GM12864 (cell line): ENCODE data around the gene AGT.

Source experiments
- DNase-seq: peaks from one replicate; pipeline ENCODE4 v3.0.0-alpha.2; 2011; ENCODE audit warnings: low read depth
- H3K4me3 ChIP-seq: 2 replicates; pipeline ENCODE4 v1.5.1; 2011; ENCODE audit warnings: mild to moderate bottlenecking, low read depth, low read length, control low read depth
- TF ChIP-seq, protein P1 (sequence below): IDR thresholded peaks from 2 replicates; pipeline ENCODE4 v1.5.1; 2011; ENCODE audit warnings: low read depth, mild to moderate bottlenecking, moderate library complexity, low read length, control low read depth, inconsistent platforms; ENCODE audit errors: missing control alignments

The AGT gene

DNA sequence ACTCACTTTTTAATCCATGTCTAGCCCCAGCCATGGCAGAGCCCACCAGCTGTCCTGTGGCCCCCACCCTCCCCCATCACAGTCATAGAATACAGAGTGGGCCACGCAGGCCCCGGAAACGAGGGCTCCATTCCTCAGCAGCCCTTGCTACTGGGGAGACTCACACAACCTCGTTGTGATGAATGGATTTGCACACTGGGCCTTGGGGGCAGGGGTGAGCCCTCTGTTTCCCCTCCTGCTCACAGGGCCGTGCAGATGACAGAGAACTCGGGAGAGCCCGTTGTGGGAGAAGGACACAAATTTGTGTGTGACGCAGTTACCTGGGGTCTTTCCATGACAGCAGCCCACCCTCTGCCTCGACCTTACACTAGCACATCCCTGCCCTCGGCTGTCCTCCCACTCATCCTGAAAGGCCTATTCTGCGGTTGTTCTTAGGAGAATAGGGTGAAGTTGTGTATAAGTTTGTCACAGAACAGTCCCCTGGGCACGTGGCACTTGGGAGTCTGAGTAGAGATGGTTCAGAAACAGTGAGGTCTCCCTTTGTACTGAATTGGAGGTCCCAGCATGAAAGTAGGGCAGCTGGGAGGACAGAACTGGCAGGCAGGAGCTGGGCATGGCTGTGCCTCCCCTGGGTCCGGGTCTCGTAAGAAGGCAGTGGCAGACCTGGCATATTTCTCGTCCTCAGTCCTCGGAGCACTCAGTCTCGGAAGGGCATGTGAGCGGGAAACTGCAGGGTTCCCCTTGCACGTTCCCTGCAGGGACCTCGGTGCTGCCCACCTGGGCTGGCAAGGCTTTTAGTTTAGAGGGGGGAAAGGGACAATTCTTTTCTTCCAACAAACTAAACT, 6.8 kb downstream of the AGT start:
- H3K4me3 ChIP-seq = no peak overlapping the region
- no peak for DNase-seq
- TF ChIP-seq, protein P1, sequence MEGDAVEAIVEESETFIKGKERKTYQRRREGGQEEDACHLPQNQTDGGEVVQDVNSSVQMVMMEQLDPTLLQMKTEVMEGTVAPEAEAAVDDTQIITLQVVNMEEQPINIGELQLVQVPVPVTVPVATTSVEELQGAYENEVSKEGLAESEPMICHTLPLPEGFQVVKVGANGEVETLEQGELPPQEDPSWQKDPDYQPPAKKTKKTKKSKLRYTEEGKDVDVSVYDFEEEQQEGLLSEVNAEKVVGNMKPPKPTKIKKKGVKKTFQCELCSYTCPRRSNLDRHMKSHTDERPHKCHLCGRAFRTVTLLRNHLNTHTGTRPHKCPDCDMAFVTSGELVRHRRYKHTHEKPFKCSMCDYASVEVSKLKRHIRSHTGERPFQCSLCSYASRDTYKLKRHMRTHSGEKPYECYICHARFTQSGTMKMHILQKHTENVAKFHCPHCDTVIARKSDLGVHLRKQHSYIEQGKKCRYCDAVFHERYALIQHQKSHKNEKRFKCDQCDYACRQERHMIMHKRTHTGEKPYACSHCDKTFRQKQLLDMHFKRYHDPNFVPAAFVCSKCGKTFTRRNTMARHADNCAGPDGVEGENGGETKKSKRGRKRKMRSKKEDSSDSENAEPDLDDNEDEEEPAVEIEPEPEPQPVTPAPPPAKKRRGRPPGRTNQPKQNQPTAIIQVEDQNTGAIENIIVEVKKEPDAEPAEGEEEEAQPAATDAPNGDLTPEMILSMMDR = no peak

DNA sequence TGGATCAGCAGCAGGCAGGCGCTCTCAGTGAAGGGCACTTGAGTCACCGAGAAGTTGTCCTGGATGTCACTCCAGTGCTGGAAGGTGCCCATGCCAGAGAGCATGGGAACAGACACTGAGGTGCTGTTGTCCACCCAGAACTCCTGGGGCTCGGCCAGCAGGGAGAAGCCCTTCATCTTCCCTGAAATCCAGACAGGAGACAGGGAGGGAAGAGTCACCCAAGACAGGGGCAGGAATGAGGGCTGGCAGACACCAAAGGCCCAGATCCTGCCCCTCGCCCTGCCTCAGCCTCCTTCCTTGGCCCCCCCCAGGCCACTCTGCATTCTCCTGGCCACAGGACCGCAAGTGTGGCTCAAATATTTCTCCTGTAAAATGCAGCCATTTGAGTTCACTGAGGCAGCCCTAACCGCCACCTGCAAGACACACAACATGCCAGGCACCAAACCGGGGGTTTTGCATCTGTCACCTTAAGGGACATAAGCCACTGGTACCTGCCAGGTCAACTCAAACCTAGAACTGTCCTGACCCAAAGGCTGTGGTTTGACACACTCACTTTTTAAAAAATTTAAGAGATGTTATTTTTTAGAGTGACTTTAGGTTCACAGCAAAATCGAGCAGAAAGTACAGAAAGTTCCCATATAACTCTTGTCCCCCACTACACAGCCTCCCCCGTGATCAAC, 7.8 kb downstream of the AGT start:
- no peak overlapping the region for H3K4me3 ChIP-seq
- TF ChIP-seq, protein P1 = no peak
- no peak for DNase-seq

DNA sequence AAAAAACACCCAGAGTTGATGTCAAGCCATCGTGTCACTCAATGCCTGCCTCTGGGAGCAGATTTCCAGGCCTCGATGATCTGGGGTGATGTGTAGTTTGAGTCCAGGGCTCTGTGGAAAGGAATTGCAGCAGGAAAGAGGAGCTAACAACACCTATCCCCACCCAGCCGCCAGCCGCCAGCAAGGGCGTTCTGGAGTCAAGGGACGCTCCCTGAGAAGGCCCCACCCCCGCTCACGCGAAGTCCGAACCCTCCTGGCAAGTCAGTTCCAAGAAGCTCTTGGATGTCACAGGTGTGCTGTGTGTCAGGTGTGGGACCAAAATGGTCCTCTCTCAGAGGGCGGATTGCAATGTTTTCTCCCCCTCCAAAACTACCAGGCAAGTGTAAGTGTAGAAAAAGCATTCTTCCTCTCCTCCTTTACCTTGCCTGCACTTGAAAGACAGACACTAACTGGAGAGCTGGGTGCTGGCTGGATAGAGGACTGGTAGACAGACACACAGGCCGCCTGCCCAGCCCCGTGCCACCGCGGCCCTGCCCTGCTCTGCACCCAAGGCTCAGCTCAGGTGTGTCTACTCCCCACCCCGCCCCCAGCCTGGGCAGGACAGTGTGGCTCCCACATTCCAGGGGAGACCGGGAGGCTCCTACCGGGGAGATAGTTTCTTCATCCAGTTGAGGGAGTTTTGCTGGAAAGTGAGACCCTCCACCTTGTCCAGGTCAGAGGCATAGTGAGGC, 8.5 kb downstream of the AGT start:
- DNase-seq = no peak
- H3K4me3 ChIP-seq = no peak overlapping the region
- TF ChIP-seq, protein P1 = no peak

DNA sequence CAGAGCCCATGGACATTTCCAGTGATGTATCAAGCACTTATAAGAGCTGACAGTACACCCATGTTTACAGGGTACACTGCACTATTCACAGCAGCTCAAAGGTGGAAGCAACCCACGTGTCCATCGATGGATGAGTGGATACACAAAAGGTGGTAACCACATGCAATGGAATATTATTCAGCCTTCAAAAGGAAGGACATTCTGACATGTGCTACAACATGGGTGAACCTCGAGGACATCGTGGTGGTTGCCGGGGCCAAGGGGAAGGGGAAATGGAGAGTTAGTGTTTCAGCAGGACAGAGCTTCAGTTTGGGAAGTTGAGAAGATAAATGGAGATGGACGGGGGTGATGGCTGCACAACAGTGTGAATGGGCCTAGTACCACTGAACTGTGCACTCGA, 9.1 kb downstream of the AGT start:
- no peak overlapping the region for H3K4me3 ChIP-seq
- TF ChIP-seq, protein P1 = no peak
- DNase-seq = no peak

DNA sequence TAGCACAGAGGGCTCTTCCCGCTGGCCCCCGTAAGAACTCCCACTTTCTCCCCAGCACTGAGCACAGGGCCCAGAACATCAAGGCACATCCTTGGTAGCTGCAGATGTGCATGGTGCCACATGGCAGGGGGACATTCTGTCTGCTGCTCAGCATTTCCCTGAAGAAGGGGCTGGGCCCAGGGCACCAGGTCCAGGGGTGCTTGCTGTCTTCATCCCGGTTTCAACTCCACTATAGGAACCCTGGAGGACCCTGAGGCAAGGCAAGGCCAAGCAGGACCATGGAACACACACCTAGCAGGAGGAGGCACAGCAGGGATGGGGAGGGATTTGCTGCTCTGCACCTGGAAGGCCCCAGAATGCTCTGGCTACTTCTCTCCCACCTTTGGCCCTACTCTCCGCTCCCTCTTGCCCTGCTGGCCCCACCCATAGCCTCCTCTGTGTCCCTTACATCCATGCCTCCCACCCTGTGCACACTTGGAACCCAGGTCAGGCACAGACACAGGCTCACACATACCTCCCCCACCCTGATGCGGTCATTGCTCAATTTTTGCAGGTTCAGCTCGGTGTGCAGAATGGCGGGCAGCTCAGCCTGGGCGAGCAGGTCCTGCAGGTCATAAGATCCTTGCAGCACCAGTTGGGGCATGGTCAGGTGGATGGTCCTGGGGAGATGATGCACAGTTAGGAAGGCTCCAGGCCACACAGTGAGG, 10.1 kb downstream of the AGT start:
- no peak for DNase-seq
- H3K4me3 ChIP-seq = no peak overlapping the region
- TF ChIP-seq, protein P1 = no peak

DNA sequence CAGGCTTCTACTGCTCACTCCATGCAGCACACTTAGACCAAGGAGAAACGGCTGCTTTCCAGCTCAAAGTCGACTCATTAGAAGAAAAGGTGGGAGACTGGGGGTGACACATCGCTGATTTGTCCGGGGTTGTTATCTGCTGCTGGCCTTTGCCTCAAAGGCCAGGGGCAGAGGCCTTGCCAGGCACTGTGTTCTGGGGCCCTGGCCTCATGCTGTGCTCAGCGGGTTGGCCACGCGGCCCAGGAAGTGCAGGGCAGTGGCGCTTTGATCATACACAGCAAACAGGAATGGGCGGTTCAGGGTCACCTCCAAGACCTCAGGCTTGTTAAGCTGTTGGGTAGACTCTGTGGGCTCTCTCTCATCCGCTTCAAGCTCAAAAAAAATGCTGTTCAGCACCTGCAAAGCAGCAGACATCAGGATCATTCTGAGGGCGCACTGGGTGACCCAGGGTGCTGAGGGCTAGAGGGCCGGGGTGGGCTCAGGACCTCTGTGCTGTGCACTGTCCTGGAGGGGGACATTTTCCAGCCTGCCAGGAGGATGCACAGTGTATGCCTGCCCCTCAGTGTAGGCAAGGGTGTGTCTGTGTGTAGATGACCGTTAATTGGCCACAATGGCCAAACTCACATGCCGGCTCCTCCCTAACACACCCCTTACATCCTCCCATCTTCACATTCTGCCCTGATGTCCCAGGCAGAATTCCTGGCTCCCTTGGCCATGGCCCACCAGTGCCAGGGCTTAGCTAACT, 10.8 kb downstream of the AGT start:
- DNase-seq = no peak
- H3K4me3 ChIP-seq = no peak overlapping the region
- TF ChIP-seq, protein P1 = no peak
